ENCODE measurements around the gene NMRAL1.
A peak's percentile ranks its signal among the peaks of the same experiment; 100 is the strongest.

NMRAL1 gene

GRCh38 chr16:4474192-4474961 is at the start of gene NMRAL1:
NMRAL1 (minus strand) TSS chr16:4474625; CDS start chr16:4474132, 493 bp downstream.
- DNase-seq (ENCODE audit: low spot score), result peak; percentile 90

- DNase-seq (ENCODE audit: low spot score), result no peak
These were observed 49.3 kb upstream of the NMRAL1 start for GRCh38 chr16:4523686-4524085.

GRCh38 chr16:4522051-4522581 is 47.7 kb upstream of the NMRAL1 start:
- no peak for DNase-seq (ENCODE audit: low spot score)

- DNase-seq (ENCODE audit: low spot score), result no peak
These were observed 46.5 kb upstream of the NMRAL1 start for GRCh38 chr16:4520913-4521312.

- DNase-seq (ENCODE audit: low spot score), result no peak
These were observed 45.0 kb upstream of the NMRAL1 start for GRCh38 chr16:4519274-4520058.

GRCh38 chr16:4517812-4518680 is 43.6 kb upstream of the NMRAL1 start:
- DNase-seq (ENCODE audit: low spot score), result no peak

GRCh38 chr16:4515611-4516233 is 41.3 kb upstream of the NMRAL1 start:
- DNase-seq (ENCODE audit: low spot score), result no peak

- no peak for DNase-seq (ENCODE audit: low spot score)
These were observed 40.2 kb upstream of the NMRAL1 start for GRCh38 chr16:4514606-4515005.

GRCh38 chr16:4513881-4514280 is 39.5 kb upstream of the NMRAL1 start:
- no peak for DNase-seq (ENCODE audit: low spot score)

GRCh38 chr16:4513086-4513860 is 38.8 kb upstream of the NMRAL1 start:
- DNase-seq (ENCODE audit: low spot score), result no peak

- no peak for DNase-seq (ENCODE audit: low spot score)
These were observed 38.0 kb upstream of the NMRAL1 start for GRCh38 chr16:4512473-4512872.

GRCh38 chr16:4511441-4512082 is 37.1 kb upstream of the NMRAL1 start:
- DNase-seq (ENCODE audit: low spot score), result peak; percentile 19

GRCh38 chr16:4510747-4511426 is 36.5 kb upstream of the NMRAL1 start:
- DNase-seq (ENCODE audit: low spot score), result no peak

GRCh38 chr16:4510131-4510530 is 35.7 kb upstream of the NMRAL1 start:
- no peak for DNase-seq (ENCODE audit: low spot score)

- DNase-seq (ENCODE audit: low spot score), result no peak
These were observed 35.0 kb upstream of the NMRAL1 start for GRCh38 chr16:4509420-4509819.

- DNase-seq (ENCODE audit: low spot score), result no peak
These were observed 34.4 kb upstream of the NMRAL1 start for GRCh38 chr16:4508806-4509205.

- no peak for DNase-seq (ENCODE audit: low spot score)
These were observed 33.3 kb upstream of the NMRAL1 start for GRCh38 chr16:4507588-4508345.

- peak; percentile 69 for DNase-seq (ENCODE audit: low spot score)
These were observed 32.0 kb upstream of the NMRAL1 start for GRCh38 chr16:4506450-4506849.
